K562 (cell line): ENCODE data around the gene SPEF1. TPM values are rescaled to one million over a fixed set of nuclear protein-coding genes. Genes with fewer than 3 reads are reported as not detected.

Experiments
- CBX2 ChIP-seq: fragments of 200-600 bp; sonication (generic); IDR thresholded peaks from one replicate; pipeline ENCODE4 v1.6.1; 2012; ENCODE audit warnings: mild to moderate bottlenecking, low read length, inconsistent platforms; ENCODE audit not compliant: insufficient read depth, poor library complexity, severe bottlenecking
- CTBP1 ChIP-seq: fragments of 450-650 bp; IDR thresholded peaks from 2 replicates; pipeline ENCODE4 v1.6.1; 2016; ENCODE audit warnings: borderline replicate concordance
- E2F8 ChIP-seq: fragments of 450-650 bp; IDR thresholded peaks from 2 replicates; pipeline ENCODE4 v1.7.1; 2018; ENCODE audit warnings: mild to moderate bottlenecking, low read depth; ENCODE audit not compliant: partially characterized antibody
- FOXJ3 ChIP-seq: sonication (generic); formaldehyde crosslinking; IDR thresholded peaks from 2 replicates; pipeline ENCODE4 v1.4.0; 2020; ENCODE audit warnings: mild to moderate bottlenecking, missing genetic modification reagents
- GATAD2A ChIP-seq: fragments of 450-650 bp; IDR thresholded peaks from 2 replicates; pipeline ENCODE4 v1.6.1; 2017
- HDAC3 ChIP-seq: fragments of 450-650 bp; IDR thresholded peaks from 2 replicates; pipeline ENCODE4 v1.6.1; 2018; ENCODE audit warnings: borderline replicate concordance, mild to moderate bottlenecking, moderate library complexity; ENCODE audit not compliant: partially characterized antibody
- LCOR ChIP-seq: sonication (generic); formaldehyde crosslinking; IDR thresholded peaks from 2 replicates; pipeline ENCODE4 v1.8.0; 2022; ENCODE audit warnings: mild to moderate bottlenecking, missing genetic modification reagents
- MBD2 ChIP-seq: sonication (generic); IDR thresholded peaks from 2 replicates; pipeline ENCODE4 v1.6.1; 2016; ENCODE audit warnings: low read depth, borderline replicate concordance
- MIER1 ChIP-seq: fragments of 450-650 bp; IDR thresholded peaks from 2 replicates; pipeline ENCODE4 v1.6.1; 2016; ENCODE audit warnings: antibody characterized with exemption, mild to moderate bottlenecking, low read depth
- NR2C2 ChIP-seq, 2 experiments: fragments of 200-800 bp in 1 of 2; sonication (Bioruptor generic) in 1 of 2; sonication (generic) in 1 of 2; formaldehyde crosslinking in 1 of 2; IDR thresholded peaks; 2 replicates each; pipeline versions ENCODE4 v1.6.1 to v1.8.0; 2016 to 2022; ENCODE audit warnings: mild to moderate bottlenecking in 1 of 2, missing compliant biosample characterization in 1 of 2, missing genetic modification characterization in 1 of 2, missing genetic modification reagents in 1 of 2
- NR3C1 ChIP-seq: sonication (generic); formaldehyde crosslinking; IDR thresholded peaks from 2 replicates; pipeline ENCODE4 v1.8.1; 2022; ENCODE audit warnings: missing genetic modification reagents
- PPARD ChIP-seq: fragments of 250-450 bp; sonication (Bioruptor Pico); IDR thresholded peaks from 2 replicates; pipeline ENCODE4 v1.8.0; 2022; ENCODE audit warnings: inconsistent platforms, mild to moderate bottlenecking, moderate library complexity
- PREB ChIP-seq: sonication (generic); formaldehyde crosslinking; IDR thresholded peaks from 2 replicates; pipeline ENCODE4 v1.8.1; 2023; ENCODE audit warnings: mild to moderate bottlenecking, missing genetic modification reagents
- SFPQ ChIP-seq: fragments of 200-400 bp; formaldehyde crosslinking; IDR thresholded peaks from 2 replicates; pipeline ENCODE4 v1.6.1; 2017; ENCODE audit warnings: mild to moderate bottlenecking, low read depth, low read length, moderate library complexity
- SMAD3 ChIP-seq: fragments of 450-650 bp; formaldehyde crosslinking; conservative IDR thresholded peaks from 2 replicates; pipeline ENCODE4 v1.4.0; 2020; ENCODE audit warnings: mild to moderate bottlenecking
- SRSF7 ChIP-seq: fragments of 200-400 bp; formaldehyde crosslinking; optimal IDR thresholded peaks from 2 replicates; pipeline ENCODE3; 2017; ENCODE audit warnings: mild to moderate bottlenecking, low read depth, low read length
- TEAD1 ChIP-seq, 2 experiments: fragments of 450-650 bp in 1 of 2; sonication (generic) in 1 of 2; formaldehyde crosslinking; IDR thresholded peaks; 2 replicates each; pipeline versions ENCODE4 v1.4.0 to v1.8.0; 2020 to 2022; ENCODE audit warnings: mild to moderate bottlenecking in 2 of 2, missing genetic modification reagents in 1 of 2
- U2AF1 ChIP-seq: fragments of 200-400 bp; formaldehyde crosslinking; optimal IDR thresholded peaks from 2 replicates; pipeline ENCODE3; 2017; ENCODE audit warnings: mild to moderate bottlenecking, low read depth, low read length, moderate library complexity
- YBX1 ChIP-seq: fragments of 450-650 bp; IDR thresholded peaks from 2 replicates; pipeline ENCODE4 v1.7.1; 2016; ENCODE audit warnings: mild to moderate bottlenecking
- ZEB2 ChIP-seq: fragments of 450-650 bp; IDR thresholded peaks from 2 replicates; pipeline ENCODE4 v1.6.1; 2016
- ZKSCAN8 ChIP-seq: fragments of 200-800 bp; sonication (Bioruptor generic); IDR thresholded peaks from 2 replicates; pipeline ENCODE4 v1.6.1; 2016; ENCODE audit warnings: missing genetic modification characterization, missing compliant biosample characterization
- ZNF140 ChIP-seq: fragments of 250-450 bp; sonication (Bioruptor Pico); IDR thresholded peaks from 2 replicates; pipeline ENCODE4 v1.8.0; 2021; ENCODE audit warnings: moderate library complexity, mild to moderate bottlenecking, inconsistent platforms
- ZNF282 ChIP-seq: sonication (generic); formaldehyde crosslinking; IDR thresholded peaks from 2 replicates; pipeline ENCODE4 v1.8.1; 2023; ENCODE audit warnings: missing genetic modification reagents
- polyA plus RNA-seq, 8 experiments: library from polyadenylated mRNA; depleted of rRNA in 4 of 8; stranded (reverse) in 5 of 8; unstranded in 3 of 8; fragments of >200 nt; fragmentation: Nextera tagmentation in 2 of 8; fragmentation: Illumina TruSeq in 1 of 8; extraction: Ambion mirVana in 2 of 8; extraction: Trizol in 1 of 8; gene quantifications; 2 replicates each; pipeline versions ENCODE4 v1.2.1 to v1.2.3, GENCODE V29; 2011 to 2014; ENCODE audit warnings: inconsistent platforms in 1 of 8, missing spikeins in 1 of 8
- total RNA-seq, 7 experiments: library from RNA; depleted of rRNA in 6 of 7; stranded (reverse); fragments of >200 nt in 6 of 7; fragmentation: Illumina TruSeq in 2 of 7; extraction: Trizol in 2 of 7; gene quantifications; 2 replicates each; pipeline versions ENCODE4 v1.2.1 to v1.2.3, GENCODE V29; 2011 to 2021; ENCODE audit warnings: low replicate concordance in 1 of 7

SPEF1 gene
- total and polyA plus RNA-seq, 9 of the 15 experiments (the other 6 are each of a cell fraction or from before 2014, with no cell fraction given), result not detected

- no peak for TF ChIP-seq FOXJ3 (CRISPR knock-in tag)
- TF ChIP-seq TEAD1 (CRISPR knock-in tag; IDR thresholded peaks at IDR 0.05), result peak in 1 of 2 experiments; percentile 2; a peak in 1 of 4 replicates
- TF ChIP-seq SRSF7, result no peak
- TF ChIP-seq E2F8, result no peak
- no peak for TF ChIP-seq ZKSCAN8
- no peak for TF ChIP-seq CBX2
- peak; percentile 74 for TF ChIP-seq CTBP1
- TF ChIP-seq NR2C2 (CRISPR knock-in tag; IDR thresholded peaks at IDR 0.05), result 0 out of 2 replicates have a peak, but pooled peaks have one; percentile 30
- TF ChIP-seq NR2C2 (tag; IDR thresholded peaks at IDR 0.05), result no peak; the same call in 1 of the 2 replicates
- TF ChIP-seq GATAD2A, result no peak
- TF ChIP-seq ZNF140 (CRISPR knock-in tag), result no peak
- no peak for TF ChIP-seq SMAD3 (CRISPR knock-in tag)
- no peak for TF ChIP-seq YBX1
- TF ChIP-seq MIER1, result no peak
- no peak for TF ChIP-seq SFPQ
- TF ChIP-seq MBD2, result no peak
- TF ChIP-seq PREB, result no peak
- 0 out of 2 replicates have a peak, but pooled peaks have one; percentile 44 for TF ChIP-seq LCOR (CRISPR knock-in tag)
- no peak for TF ChIP-seq PPARD (CRISPR knock-in tag)
- TF ChIP-seq ZEB2, result no peak
- no peak for TF ChIP-seq HDAC3
- no peak for TF ChIP-seq U2AF1
- TF ChIP-seq ZNF282 (CRISPR knock-in tag), result no peak
- TF ChIP-seq NR3C1 (CRISPR knock-in tag), result no peak
- TF ChIP-seq, all 486 proteins: peak for 37
These were observed 12.7 kb downstream of the SPEF1 start (continued) for GRCh38 chr20:3768342-3769130.
